ENCODE measurements around the gene REV1.
"Not testable (repeated sequence)": the region's sequence is repeated elsewhere in the genome, so short reads cannot be mapped to it uniquely, and the experiment has no call there.

The REV1 gene

GRCh38 chr2:99485824-99486223, 4.0 kb downstream of the REV1 start:
- no peak for DNase-seq

GRCh38 chr2:99485411-99485810, 4.4 kb downstream of the REV1 start:
- no peak for DNase-seq

- DNase-seq = no peak
These were observed 5.6 kb downstream of the REV1 start for GRCh38 chr2:99484205-99484604.

DNA sequence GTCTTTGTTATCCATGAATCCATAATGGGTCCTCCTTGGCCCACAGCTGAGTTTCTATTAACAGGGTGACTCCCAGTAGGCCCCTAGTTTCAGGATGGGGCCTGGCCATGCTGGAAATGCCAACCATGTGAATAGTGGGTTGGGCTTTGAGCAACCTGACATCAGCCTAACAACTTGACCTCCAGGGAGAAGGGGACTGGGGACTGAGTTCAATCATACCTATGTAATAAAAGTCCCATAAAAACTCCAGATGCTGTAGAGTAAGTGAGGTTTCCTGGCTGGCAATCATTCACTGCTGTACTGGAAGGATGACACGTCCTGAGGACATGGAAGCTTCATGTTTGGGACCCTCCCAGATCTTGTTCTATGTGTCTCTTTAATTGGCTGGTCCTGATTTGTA, 7.9 kb downstream of the REV1 start:
- DNase-seq = no peak

DNA sequence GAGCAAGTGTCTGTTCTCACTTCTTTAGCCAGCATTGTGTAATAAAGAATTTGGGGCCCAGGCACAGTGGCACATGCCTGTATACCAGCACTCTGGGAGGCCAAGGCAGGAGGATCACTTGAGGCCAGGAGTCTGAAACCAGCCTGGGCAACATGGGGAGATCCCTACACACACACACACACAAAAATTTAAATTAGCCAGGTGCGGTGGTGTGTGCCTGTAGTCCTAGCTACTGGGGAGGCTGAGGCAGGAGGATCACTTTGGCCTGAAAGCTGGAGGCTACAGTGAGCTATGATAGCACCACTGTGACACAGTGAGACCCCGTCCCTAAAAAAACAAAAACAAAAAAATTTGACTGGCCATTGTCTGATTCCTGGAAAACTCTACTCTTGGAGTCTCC, 8.3 kb downstream of the REV1 start:
- DNase-seq = no peak

- no peak for DNase-seq
These were observed 9.4 kb downstream of the REV1 start for GRCh38 chr2:99480390-99480789.

DNA sequence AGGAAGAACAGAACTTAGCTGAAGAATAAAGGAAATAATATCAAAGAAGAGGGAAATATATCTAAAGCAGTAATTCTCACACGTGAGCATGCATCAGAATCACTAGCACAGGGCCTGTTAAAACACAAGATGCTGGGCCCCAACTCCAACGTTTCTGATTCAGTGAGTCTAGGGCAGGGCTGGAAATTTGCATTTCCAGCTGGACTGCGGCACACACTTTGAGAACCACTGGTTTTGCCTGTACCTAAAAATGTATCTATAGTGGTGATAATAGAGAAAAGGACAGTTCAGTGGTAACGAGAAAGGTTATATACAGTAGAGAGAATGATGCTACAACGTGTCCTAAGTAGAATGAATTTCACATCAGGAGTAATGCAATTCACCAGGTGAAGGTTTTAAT, 11.2 kb downstream of the REV1 start:
- no peak for DNase-seq

DNA sequence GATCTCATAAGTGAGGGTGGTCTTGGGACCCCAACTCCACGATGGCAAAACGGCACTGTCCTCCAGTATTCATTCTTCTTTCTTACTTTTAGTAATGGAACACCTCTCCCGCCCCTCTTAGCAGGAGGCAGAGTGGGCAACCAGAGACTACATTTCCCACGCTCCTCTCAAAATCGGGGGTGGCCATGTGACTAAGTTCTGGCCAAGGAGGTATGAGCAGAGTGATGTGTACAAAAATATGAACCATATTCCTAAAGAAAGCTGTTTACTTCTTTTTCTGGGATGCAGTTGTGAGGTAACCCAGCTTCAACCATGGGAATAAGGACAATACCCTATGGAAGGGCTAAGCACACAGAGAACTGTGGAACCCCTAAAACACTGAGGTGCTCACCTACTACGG, 12.8 kb downstream of the REV1 start:
- DNase-seq = no peak

DNA sequence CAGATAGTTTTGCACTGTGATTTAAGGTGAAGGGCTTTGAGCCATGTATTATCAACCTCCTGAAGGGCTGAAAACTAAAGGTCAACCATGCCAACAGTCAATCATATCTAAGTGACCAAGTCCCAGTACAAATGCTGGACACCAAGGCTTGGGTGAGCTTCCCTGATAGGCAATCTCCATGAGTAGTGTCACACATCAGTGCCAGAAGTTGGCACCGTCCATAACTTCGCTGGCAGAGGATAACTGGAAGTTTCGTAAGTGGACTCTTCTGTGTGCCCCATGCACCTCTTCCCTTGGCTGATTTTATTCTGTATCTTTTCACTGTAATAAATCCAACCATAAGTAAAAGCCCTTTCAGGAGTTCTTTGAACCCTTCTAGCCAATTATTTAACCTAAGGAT, 13.2 kb downstream of the REV1 start:
- DNase-seq = no peak

GRCh38 chr2:99475095-99475494, 14.7 kb downstream of the REV1 start:
- not testable (repeated sequence) for DNase-seq

GRCh38 chr2:99473518-99474083, 16.2 kb downstream of the REV1 start:
- DNase-seq = no peak

DNA sequence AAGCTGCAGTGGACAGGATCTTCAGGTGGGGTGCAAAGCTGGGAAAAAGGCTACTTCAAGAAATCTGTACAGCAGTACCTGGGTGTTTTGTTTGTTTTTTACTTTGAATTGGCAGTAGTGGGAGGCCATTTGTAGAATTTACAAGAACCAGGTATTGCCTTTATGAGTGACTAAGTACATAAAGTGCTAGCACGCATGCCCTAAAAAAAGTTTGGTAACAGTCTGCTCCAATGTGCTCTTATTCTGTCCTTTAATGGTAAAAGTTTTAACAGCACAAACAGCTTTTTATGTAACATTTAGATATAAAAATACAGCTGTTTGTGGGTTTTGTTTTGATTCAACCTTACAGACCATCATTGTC, 17.2 kb downstream of the REV1 start:
- no peak for DNase-seq

DNA sequence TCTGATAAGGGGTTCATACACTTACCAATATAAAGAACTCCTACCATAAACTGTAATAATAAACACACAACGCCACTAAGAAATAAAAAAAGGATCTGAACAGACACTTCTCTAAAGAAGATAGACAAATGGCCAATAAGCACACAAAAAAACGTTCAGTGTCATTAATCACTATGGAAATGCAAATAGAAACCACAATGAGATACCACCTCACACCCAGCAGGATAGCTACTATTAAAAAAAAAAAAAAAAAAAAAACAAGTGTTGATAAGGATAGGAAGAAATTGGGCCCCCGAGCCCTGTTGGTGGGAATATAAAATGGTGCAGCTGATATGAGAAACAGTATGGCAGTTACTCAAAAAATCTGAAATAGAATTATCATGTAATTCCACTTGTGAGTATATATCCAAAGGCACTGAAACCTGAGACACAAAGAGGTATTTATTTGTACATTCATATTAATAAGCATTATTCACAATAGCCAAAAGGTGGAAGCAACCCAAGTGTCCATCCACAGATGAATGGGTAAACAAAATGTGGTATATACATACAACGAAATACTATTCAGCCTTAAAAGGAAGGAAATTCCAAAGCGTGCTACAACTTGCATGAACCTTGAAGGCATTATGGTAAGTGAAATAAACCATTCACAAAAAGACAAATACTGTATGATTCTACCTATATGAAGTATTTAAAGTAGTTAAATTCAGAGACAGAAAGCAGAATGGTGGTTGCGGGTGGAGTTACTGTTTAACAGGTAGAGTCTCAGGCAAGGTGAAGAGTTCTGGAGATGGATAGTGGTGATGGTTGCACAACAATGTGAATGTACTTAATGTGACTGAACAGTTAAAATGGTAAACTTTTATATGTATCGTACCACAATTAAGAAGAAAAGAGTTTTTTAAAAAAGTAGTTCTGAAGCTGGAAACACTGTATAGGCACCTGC, 17.9 kb downstream of the REV1 start:
- DNase-seq = no peak

DNA sequence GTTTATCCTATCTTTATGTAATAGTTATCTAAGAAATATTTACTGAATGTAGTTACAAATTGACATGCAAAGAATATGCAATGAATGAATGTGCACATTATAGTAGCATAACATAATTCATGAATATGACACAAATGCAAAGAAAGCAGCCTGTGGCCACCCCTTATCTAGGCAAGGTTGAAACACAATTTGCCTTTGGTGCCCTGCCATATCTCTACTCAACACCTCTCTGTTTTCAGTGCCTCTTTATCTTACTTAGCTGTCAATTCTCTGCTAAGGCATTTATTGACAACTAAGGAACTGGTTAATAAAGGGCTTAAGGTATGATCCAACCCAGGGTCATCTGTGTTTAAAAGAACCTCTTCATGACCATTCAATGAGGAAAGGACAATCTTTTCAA, 18.9 kb downstream of the REV1 start:
- DNase-seq = no peak

GRCh38 chr2:99470459-99470858, 19.4 kb downstream of the REV1 start:
- DNase-seq = not testable (repeated sequence)

DNA sequence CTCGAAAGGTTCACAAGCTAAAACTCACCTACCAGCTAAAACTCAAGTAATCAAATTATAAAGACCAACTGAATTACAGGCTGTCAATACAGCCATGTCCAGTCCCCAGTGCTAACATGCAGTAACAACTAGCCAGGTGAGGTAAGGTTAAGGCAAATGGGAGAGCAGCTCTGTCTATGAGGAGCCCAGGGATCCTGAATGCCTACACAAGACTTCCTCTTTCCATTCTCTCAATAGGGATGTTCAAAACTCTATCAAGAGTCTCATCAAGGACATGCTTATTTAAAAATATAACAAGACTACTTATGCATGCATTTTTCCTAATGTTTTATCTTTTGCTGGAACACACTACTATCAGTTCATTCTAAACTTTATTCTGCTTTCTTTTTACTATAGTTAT, 20.4 kb downstream of the REV1 start:
- DNase-seq = no peak

DNA sequence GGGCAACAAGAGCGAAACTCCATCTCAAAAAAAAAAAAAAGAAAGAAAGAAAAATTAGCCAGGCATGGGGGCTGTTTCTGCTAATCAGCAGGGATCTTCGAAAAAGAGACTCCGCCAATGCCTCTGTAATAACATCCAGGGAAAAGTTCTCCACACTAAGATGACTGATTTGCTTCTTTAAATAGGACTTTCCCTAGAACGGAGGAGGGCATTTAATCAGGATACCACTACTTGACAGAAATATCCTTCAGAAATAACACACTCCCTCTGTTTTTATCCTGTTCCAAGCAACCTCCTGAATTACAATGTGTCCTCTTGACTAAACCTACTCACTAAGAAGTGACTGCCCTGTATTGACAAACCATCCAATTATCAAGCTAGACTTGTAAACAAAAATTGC, 21.7 kb downstream of the REV1 start:
- no peak for DNase-seq

DNA sequence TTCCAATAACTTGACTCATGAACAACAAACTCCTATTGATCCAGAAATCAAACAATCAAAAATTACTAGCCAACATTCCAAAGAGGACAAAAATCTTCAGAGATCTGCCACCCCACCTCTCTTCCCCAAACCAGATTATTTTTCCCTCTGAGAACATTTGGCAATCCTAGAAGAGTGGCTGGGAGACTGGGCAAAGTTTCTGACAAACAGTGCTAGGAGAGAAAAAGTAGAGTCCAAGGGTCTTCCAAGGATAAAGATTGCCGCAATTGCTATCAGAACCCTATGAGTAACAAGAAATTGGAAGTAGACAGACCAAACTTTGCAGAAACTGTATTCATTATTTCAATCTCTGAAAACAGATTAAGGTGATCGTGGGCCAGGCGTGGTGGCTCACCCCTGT, 22.4 kb downstream of the REV1 start:
- DNase-seq = no peak

- DNase-seq = no peak
These were observed 27.9 kb downstream of the REV1 start for GRCh38 chr2:99461828-99462483.

DNA sequence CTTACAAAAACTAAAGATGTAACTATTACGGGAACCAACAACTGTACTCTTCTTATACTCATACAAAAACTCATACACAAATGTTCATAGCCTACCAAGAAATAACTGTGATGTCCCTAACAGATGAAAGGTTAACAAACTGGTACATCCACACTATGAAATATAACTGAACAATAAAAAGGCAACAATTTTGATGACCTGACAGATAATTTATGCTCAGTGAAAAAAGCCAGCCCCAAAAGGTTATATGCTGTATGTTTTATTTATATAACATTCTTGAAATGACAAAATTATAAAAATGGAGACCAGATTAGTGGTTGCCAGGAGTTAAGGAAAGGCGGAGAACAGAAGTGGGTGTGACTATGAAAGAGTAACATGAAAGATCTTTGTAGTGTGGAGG, 31.3 kb downstream of the REV1 start:
- DNase-seq = no peak

GRCh38 chr2:99451686-99452085, 38.1 kb downstream of the REV1 start:
- no peak for DNase-seq

DNA sequence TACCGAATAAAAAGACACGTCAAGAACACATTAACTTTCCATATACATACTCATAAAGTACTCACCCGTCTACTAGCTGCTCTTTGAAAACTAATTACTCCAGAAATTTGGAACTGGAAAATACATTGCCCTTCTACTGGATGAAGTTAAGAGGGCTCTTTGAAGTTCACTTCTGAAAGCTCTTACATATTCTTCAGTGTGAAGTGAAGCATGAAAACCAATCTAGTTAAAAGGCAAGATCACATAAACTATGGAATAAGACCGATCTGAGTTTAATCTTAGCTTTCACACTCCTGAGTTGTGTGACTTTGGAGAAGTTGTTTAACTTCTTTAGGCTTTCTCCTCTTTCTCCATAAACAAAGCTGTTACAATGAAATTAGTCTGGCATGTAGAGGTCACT, 38.5 kb downstream of the REV1 start:
- no peak for DNase-seq

- no peak for DNase-seq
These were observed 39.6 kb downstream of the REV1 start for GRCh38 chr2:99450199-99450598.

DNA sequence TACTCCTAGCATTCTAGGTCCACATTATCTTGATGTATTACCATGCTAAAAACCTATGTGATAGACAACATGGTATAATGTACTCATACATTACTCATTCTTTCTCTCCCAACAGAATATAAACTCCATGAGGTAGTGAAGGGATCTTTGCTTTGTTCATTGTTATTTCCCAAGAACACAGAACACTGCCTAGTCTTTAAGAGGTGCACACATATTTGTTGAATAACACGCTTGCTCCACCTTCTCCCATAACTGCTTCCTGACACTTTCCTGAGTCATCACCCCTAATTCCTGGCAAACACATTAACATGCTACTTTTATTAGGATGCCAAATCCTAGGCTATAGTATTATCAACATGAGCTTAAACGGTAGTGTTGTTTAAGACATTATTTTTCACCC, 41.3 kb downstream of the REV1 start:
- no peak for DNase-seq

All from CD4-positive, alpha-beta T cell treated with Interleukin-17A for 4 hours (primary cell).